HEK293T (cell line): ENCODE data around the gene ELAVL4.

ENCODE experiments used
- CTCF ChIA-PET: fragments of 350-600 bp; formaldehyde crosslinking; extraction: SDS; loops from one replicate; lab custom pipeline; 2021; ENCODE audit warnings: antibody characterized with exemption, inconsistent platforms; lab: Yijun Ruan, JAX
- POLR2A ChIA-PET: fragments of 350-600 bp; formaldehyde crosslinking; extraction: SDS; loops from one replicate; lab custom pipeline; 2020; ENCODE audit warnings: antibody characterized with exemption, inconsistent platforms; lab: Yijun Ruan, JAX
- DNase-seq: peaks from one replicate; pipeline ENCODE4 v3.0.0; 2012; ENCODE audit warnings: mixed read lengths; ENCODE audit errors: extremely low spot score
- ARNT ChIP-seq: fragments of 450-650 bp; IDR thresholded peaks from 2 replicates; pipeline ENCODE4 v1.6.1; 2017; ENCODE audit warnings: mild to moderate bottlenecking
- BHLHE40 ChIP-seq: fragments of 450-650 bp; IDR thresholded peaks from 2 replicates; pipeline ENCODE4 v1.6.1; 2016; ENCODE audit warnings: mild to moderate bottlenecking, moderate library complexity, borderline replicate concordance
- CTBP1 ChIP-seq: fragments of 450-650 bp; IDR thresholded peaks from 2 replicates; pipeline ENCODE4 v1.6.1; 2016; ENCODE audit warnings: borderline replicate concordance
- ELF4 ChIP-seq: fragments of 450-650 bp; IDR thresholded peaks from 2 replicates; pipeline ENCODE4 v1.6.1; 2017; ENCODE audit warnings: antibody characterized with exemption
- FOXA1 ChIP-seq: fragments of 450-650 bp; IDR thresholded peaks from 2 replicates; pipeline ENCODE4 v1.6.1; 2016; ENCODE audit warnings: mild to moderate bottlenecking
- FOXK2 ChIP-seq: fragments of 450-650 bp; IDR thresholded peaks from 2 replicates; pipeline ENCODE4 v1.6.1; 2016; ENCODE audit warnings: mild to moderate bottlenecking
- FOXM1 ChIP-seq: fragments of 450-650 bp; IDR thresholded peaks from 2 replicates; pipeline ENCODE4 v1.6.1; 2017; ENCODE audit warnings: mild to moderate bottlenecking, borderline replicate concordance
- HDGF ChIP-seq: fragments of 450-650 bp; IDR thresholded peaks from 2 replicates; pipeline ENCODE4 v1.6.1; 2017; ENCODE audit warnings: antibody characterized with exemption, borderline replicate concordance
- L3MBTL2 ChIP-seq: fragments of 450-650 bp; conservative IDR thresholded peaks from 2 replicates; pipeline ENCODE4 v1.6.1; 2016; ENCODE audit warnings: mild to moderate bottlenecking
- LEF1 ChIP-seq: fragments of 450-650 bp; IDR thresholded peaks from 2 replicates; pipeline ENCODE4 v1.6.1; 2017; ENCODE audit warnings: mild to moderate bottlenecking, borderline replicate concordance
- NFRKB ChIP-seq: fragments of 450-650 bp; IDR thresholded peaks from 2 replicates; pipeline ENCODE4 v1.6.1; 2016; ENCODE audit warnings: mild to moderate bottlenecking, moderate library complexity
- SP1 ChIP-seq: fragments of 450-650 bp; IDR thresholded peaks from 2 replicates; pipeline ENCODE4 v1.6.1; 2017
- SUZ12 ChIP-seq: fragments of 450-650 bp; IDR thresholded peaks from 2 replicates; pipeline ENCODE4 v1.6.1; 2016; ENCODE audit warnings: mild to moderate bottlenecking
- TARDBP ChIP-seq: fragments of 450-650 bp; IDR thresholded peaks from 2 replicates; pipeline ENCODE4 v1.6.1; 2016
- ZNF384 ChIP-seq: fragments of 450-650 bp; IDR thresholded peaks from 2 replicates; pipeline ENCODE4 v1.6.1; 2016
- TF ChIP-seq, protein P1 (sequence below): fragments of 450-650 bp; IDR thresholded peaks from 2 replicates; pipeline ENCODE4 v1.6.1; 2016

ELAVL4 gene

DNA sequence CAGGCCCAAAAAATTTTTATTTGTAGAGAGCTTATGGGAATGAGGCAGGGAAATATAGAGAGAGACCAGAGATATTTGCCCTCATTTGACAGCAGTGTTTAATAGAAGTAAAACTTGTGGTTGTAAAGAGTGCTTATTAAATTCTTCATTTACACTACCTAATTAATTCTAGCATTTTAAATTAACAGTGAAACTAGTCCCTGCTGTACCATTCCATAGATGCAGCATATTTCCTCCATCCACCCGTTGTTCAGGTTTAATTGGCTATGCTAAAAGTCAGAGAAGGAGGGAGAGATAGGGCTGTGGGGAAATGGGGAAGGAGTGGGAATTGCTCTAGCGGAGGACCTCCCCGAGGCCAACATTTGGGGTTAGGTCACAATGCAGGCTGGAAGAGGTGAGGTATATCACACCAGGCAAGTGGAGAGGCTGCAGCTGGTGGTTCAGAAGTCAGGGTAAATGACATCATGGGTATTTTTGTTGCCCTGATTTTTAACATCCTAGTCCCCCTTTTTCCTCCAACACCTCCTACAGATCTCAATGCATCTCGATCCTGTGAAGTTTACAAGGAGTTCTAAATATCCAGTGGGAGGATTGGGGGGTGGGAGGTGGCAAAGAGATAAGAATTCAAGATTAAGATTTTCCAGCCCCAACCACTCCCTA lies 38.6 kb downstream of the ELAVL4 start:
- ChIA-PET POLR2A (no interaction called here), CTCF (no interaction called here)
- DNase-seq: no peak
- TF ChIP-seq HDGF: no peak
- TF ChIP-seq LEF1: no peak
- TF ChIP-seq, protein P1, sequence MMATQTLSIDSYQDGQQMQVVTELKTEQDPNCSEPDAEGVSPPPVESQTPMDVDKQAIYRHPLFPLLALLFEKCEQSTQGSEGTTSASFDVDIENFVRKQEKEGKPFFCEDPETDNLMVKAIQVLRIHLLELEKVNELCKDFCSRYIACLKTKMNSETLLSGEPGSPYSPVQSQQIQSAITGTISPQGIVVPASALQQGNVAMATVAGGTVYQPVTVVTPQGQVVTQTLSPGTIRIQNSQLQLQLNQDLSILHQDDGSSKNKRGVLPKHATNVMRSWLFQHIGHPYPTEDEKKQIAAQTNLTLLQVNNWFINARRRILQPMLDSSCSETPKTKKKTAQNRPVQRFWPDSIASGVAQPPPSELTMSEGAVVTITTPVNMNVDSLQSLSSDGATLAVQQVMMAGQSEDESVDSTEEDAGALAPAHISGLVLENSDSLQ: no peak
- no peak for TF ChIP-seq FOXK2
- TF ChIP-seq BHLHE40: no peak
- no peak for TF ChIP-seq SUZ12
- no peak for TF ChIP-seq ARNT
- TF ChIP-seq FOXM1: no peak
- TF ChIP-seq FOXA1: no peak
- TF ChIP-seq CTBP1: no peak
- TF ChIP-seq ELF4: no peak
- TF ChIP-seq L3MBTL2: no peak

DNA sequence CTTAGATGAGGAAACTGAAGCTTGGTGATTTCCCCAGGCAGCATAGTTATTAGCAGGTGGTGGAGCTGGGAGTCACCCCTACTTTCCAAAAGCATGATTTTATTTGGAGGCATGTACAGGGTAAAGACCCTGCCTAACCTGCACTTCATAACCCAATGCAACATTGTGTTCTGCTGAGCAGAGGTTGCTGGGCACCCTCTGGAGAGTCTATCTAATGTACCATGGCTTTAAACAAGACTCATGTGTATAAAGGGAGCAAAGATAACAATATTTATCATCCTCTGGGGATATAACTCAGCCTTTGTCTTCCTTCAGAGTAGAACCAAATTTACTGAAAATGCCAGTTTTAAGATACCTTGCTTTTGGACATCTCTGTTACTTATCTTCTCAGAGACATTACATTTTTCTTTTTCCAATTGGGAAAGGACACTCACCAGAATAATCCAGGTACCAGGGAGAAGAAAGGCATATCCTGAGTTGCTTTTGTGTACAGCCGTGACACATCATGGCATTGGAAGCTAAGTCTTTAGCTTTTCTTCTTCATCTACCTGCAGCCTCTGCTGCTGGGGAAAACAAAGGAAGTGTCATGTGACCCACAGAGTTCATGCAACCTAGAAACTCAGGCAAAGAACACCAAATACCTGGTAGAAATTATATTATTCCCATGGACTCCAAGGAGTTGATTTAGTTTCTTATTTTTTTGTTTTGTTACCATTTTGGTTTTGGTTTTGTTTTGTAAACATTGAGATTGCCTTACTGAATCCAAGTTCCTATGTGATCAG lies 39.6 kb downstream of the ELAVL4 start:
- ChIA-PET CTCF (no interaction called here), POLR2A (no interaction called here)
- DNase-seq: no peak

DNA sequence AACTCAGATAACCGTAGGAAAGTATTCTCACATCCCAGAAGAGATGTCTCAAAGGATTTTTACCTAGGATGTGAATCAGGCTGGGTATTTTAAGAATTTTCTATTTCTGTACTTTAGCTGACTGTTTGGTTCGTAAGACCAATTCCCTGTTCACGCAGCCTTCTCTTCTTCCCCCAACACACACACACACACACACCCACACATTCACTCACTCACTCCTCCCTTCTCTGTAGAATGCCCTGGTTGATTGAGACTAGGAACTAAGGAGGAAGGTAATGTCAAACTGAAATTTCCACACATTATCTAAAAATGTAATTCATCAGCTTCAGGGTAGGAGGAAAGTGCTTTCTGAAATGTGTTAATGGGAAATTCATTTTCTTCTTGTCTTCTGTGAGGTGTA lies 43.5 kb downstream of the ELAVL4 start:
- no peak for DNase-seq
- ChIA-PET CTCF (interaction anchor here (0.5 kb wide), 1 partner anchor 399 kb away, joined by 3 read pairs; no protein-coding TSS in a partner anchor), POLR2A (no interaction called here)
- TF ChIP-seq BHLHE40 (no peak), ARNT (no peak), FOXK2 (no peak), SP1 (no peak), ZNF384 (no peak), L3MBTL2 (no peak), LEF1 (no peak), FOXA1 (no peak), CTBP1 (no peak), ELF4 (no peak), HDGF (no peak), SUZ12 (no peak), FOXM1 (no peak)
- TF ChIP-seq, protein P1: no peak

More for the DNA sequence above, 39.6 kb downstream of the ELAVL4 start:
- TF ChIP-seq LEF1 (no peak), HDGF (no peak), BHLHE40 (no peak), FOXK2 (no peak), TARDBP (no peak), NFRKB (no peak), ARNT (no peak), FOXM1 (no peak), FOXA1 (no peak), L3MBTL2 (no peak), CTBP1 (no peak), SUZ12 (no peak), SP1 (no peak), ELF4 (no peak), ZNF384 (no peak)
- TF ChIP-seq, protein P1: no peak

DNA sequence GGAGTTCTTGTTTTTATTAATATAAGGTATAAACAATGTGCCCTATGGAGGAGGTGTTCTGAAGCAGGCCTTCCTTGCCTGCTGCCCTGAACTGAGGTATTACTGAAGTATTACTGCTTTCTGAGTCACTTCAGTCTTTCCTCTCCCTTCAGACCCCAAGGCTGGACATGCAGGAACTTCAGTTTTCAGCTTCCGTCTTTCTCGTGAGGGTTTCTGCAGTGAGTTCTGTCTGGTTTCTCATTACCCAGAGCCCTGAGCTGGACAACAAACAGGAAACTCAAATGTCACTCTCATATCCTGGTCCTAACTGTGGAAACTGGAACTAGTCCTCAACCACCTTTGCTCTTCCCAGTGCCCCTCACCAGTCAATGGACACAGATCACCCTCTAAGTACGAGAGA lies 46.8 kb downstream of the ELAVL4 start:
- no peak for DNase-seq
- POLR2A ChIA-PET: no interaction called here
- CTCF ChIA-PET: no interaction called here
- TF ChIP-seq ARNT (no peak), FOXA1 (no peak), ELF4 (no peak), L3MBTL2 (no peak), HDGF (no peak), LEF1 (no peak), SUZ12 (no peak), BHLHE40 (no peak), TARDBP (no peak), FOXM1 (no peak), ZNF384 (no peak), CTBP1 (no peak), NFRKB (no peak), SP1 (no peak), FOXK2 (no peak)
- TF ChIP-seq, protein P1: no peak

DNA sequence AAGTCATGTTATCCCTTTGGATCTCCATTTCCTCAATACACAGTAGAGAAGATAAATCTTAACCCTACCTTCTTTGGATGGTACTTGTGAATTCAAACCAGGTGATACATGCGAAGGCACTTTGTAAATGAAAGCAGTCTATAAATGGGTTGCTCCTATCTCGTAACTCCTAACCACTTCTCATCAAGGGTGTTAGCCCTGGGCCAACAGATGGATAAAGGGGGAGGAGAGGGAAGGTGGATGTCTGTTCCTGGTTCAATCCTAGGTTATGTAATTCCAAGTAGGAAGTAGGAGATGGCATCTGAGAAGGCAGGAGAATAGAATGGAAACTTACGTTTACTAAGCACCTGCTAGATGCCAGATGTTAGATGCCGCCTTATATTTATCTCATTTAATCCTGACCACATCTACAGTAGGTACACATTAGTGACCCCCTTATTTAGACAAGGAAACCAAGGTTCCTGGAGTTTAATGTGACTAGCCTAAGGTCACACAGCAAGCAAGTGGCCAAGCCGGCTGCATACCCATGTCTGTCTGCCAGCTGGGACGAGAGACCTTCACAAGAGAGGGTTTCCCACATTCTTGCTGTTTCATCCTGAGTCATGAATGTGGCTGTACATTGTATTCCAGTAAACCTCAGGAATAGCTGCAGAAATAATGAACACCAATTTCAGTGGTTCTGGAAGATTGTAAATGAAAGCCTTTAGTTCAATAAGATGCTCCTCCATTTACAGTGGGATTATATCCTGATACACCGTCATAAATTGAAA lies 47.7 kb downstream of the ELAVL4 start:
- TF ChIP-seq L3MBTL2 (no peak), LEF1 (no peak)
- POLR2A ChIA-PET: no interaction called here
- CTCF ChIA-PET: no interaction called here
- DNase-seq: no peak
